CD4-positive, alpha-beta T cell (primary cell): ENCODE data around the gene MTMR2. TPM values are rescaled to one million over a fixed set of nuclear protein-coding genes. Genes with fewer than 3 reads are reported as not detected.

ENCODE experiments used
- ATAC-seq: fragments of 200-7000 bp; cut with Tn5 transposase; one replicate; pipeline ENCODE4 v1.10.0; 2022; ENCODE audit warnings: mild to moderate bottlenecking; ENCODE audit not compliant: poor library complexity
- CTCF ChIA-PET: fragments of 350-600 bp; sonication (Branson Sonifier 250); formaldehyde crosslinking; loops from one replicate; lab custom pipeline; 2021; ENCODE audit warnings: antibody characterized with exemption, inconsistent platforms; lab: Charles Lee
- POLR2A ChIA-PET: fragments of 350-600 bp; sonication (Branson Sonifier 250); formaldehyde crosslinking; loops from one replicate; lab custom pipeline; 2021; ENCODE audit warnings: antibody characterized with exemption, inconsistent platforms; lab: Charles Lee
- DNase-seq, 14 experiments: peaks; one replicate each; pipeline ENCODE4 v3.0.0-alpha.2; 2013 to 2020; ENCODE audit warnings: mixed read lengths in 2 of 14
- H3K27ac ChIP-seq, 2 donors: one replicate each; pipeline versions ENCODE4 v1.5.1 to v1.7.0; 2013; ENCODE audit warnings: low read length in 2 of 2, low read depth in 1 of 2, mild to moderate bottlenecking in 1 of 2
- H3K27me3 ChIP-seq, 2 experiments: 1 replicate in 1 of 2; 2 replicates in 1 of 2; pipeline versions ENCODE4 v1.6.1 to v1.7.0; 2013; ENCODE audit warnings: low read length in 2 of 2, control low read depth in 1 of 2, mild to moderate bottlenecking in 1 of 2, moderate library complexity in 1 of 2; ENCODE audit not compliant: insufficient read depth in 2 of 2, control insufficient read depth in 1 of 2
- H3K36me3 ChIP-seq: one replicate; pipeline ENCODE4 v1.6.1; 2013; ENCODE audit warnings: low read length, control low read depth; ENCODE audit not compliant: insufficient read depth
- H3K4me1 ChIP-seq: one replicate; pipeline ENCODE4 v1.6.1; 2013; ENCODE audit warnings: low read length, control low read depth; ENCODE audit not compliant: insufficient read depth
- H3K4me3 ChIP-seq: one replicate; pipeline ENCODE4 v1.5.1; 2013; ENCODE audit warnings: mild to moderate bottlenecking, low read length, moderate library complexity
- H3K9me3 ChIP-seq, 2 experiments: 1 replicate in 1 of 2; 2 replicates in 1 of 2; pipeline versions ENCODE4 v1.6.1 to v1.7.0; 2013; ENCODE audit warnings: low read length in 2 of 2, mild to moderate bottlenecking in 2 of 2, control low read depth in 1 of 2, moderate library complexity in 1 of 2; ENCODE audit not compliant: control insufficient read depth in 1 of 2, insufficient read depth in 1 of 2
- H3K27ac Mint-ChIP-seq: one replicate; pipeline ENCODE4 v1.8.0; 2020; ENCODE audit warnings: mixed read lengths
- H3K27me3 Mint-ChIP-seq: one replicate; pipeline ENCODE4 v1.8.0; 2021; ENCODE audit warnings: mixed read lengths
- H3K36me3 Mint-ChIP-seq: one replicate; pipeline ENCODE4 v1.8.0; 2021; ENCODE audit warnings: low read depth, mixed read lengths
- H3K4me1 Mint-ChIP-seq: one replicate; pipeline ENCODE4 v1.8.0; 2021; ENCODE audit warnings: low read depth, mixed read lengths
- H3K4me3 Mint-ChIP-seq: one replicate; pipeline ENCODE4 v1.8.0; 2020; ENCODE audit warnings: mild to moderate bottlenecking, mixed read lengths
- H3K9me3 Mint-ChIP-seq: one replicate; pipeline ENCODE4 v1.8.0; 2020; ENCODE audit warnings: mixed read lengths
- CTCF ChIP-seq: fragments of 200-600 bp; IDR thresholded peaks from one replicate; pipeline ENCODE4 v1.8.0; 2022; ENCODE audit warnings: antibody characterized with exemption, mild to moderate bottlenecking
- intact Hi-C, 2 experiments: fragments of 100-400 bp; cut with DNase I in 1 of 2; cut with micrococcal nuclease in 1 of 2; formaldehyde crosslinking; loops; one replicate each; pipeline versions ENCODE4 v1.15.1 to v1.9.0; 2023 to 2025; cut with DNase I, micrococcal nuclease
- total RNA-seq, 174 experiments: library from RNA in 2 of 174; stranded (reverse) in 2 of 174; gene quantifications; one replicate each; pipeline ENCODE4 v1.2.3 and lab custom pipeline; 2021 to 2026

MTMR2 gene
- total RNA-seq, 2 experiments from 2014 or later = 6.6 to 6.9 TPM

GRCh38 chr11:95904009-95904650 lies 19.8 kb downstream of the MTMR2 start:
- no peaks in the 10 kb centered on the region for H3K9me3 ChIP-seq
- H3K27me3 Mint-ChIP-seq = no peaks in the 10 kb centered on the region
- no peak for TF ChIP-seq CTCF
- H3K27ac ChIP-seq = no peak overlapping the region
- POLR2A ChIA-PET = no interaction called here
- H3K9me3 Mint-ChIP-seq = no peaks in the 10 kb centered on the region
- H3K27me3 ChIP-seq = no peaks in the 10 kb centered on the region
- no peak overlapping the region for H3K4me3 ChIP-seq
- intact Hi-C loops = no loop called here
- H3K4me3 Mint-ChIP-seq = no peak overlapping the region
- H3K4me1 Mint-ChIP-seq = peaks cover 7% of the 10 kb centered on the region
- H3K4me1 ChIP-seq = no peaks in the 10 kb centered on the region
- no peak overlapping the region for H3K27ac Mint-ChIP-seq
- no peaks in the 10 kb centered on the region for H3K36me3 Mint-ChIP-seq
- ATAC-seq (no peak), DNase-seq (no peak)
- CTCF ChIA-PET = no interaction called here
- H3K36me3 ChIP-seq = no peaks in the 10 kb centered on the region

DNA sequence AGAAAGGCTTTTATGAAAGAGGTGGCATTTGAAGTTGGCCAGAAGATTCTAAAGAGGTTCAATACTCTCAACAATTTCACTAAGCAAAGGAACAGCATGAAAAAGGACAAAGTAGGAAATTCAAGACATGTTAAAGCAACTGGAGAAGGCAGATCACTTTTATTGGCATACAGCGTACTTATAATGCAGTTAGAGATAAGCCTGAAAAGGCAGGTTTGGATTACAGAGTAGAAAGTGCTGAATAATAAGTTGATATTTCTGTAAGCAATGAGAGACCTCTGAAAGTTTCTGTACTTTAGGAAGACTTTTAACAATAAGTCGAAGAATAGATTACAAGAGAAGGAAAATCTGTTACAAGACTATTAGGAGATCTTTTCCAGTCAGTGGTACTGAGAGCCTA lies 25.1 kb downstream of the MTMR2 start:
- no peaks in the 10 kb centered on the region for H3K9me3 ChIP-seq
- Mint-ChIP-seq H3K27ac (no peak overlapping the region), H3K9me3 (no peaks in the 10 kb centered on the region), H3K36me3 (no peaks in the 10 kb centered on the region), H3K4me3 (no peak overlapping the region), H3K4me1 (no peaks in the 10 kb centered on the region), H3K27me3 (no peaks in the 10 kb centered on the region)
- ATAC-seq = no peak
- no peak overlapping the region for H3K27ac ChIP-seq
- H3K4me3 ChIP-seq = no peak overlapping the region
- TF ChIP-seq CTCF = no peak
- POLR2A ChIA-PET = no interaction called here
- CTCF ChIA-PET = no interaction called here
- intact Hi-C loops = no loop called here
- no peak for DNase-seq
- H3K36me3 ChIP-seq = no peaks in the 10 kb centered on the region
- H3K4me1 ChIP-seq = no peaks in the 10 kb centered on the region
- no peaks in the 10 kb centered on the region for H3K27me3 ChIP-seq

DNA sequence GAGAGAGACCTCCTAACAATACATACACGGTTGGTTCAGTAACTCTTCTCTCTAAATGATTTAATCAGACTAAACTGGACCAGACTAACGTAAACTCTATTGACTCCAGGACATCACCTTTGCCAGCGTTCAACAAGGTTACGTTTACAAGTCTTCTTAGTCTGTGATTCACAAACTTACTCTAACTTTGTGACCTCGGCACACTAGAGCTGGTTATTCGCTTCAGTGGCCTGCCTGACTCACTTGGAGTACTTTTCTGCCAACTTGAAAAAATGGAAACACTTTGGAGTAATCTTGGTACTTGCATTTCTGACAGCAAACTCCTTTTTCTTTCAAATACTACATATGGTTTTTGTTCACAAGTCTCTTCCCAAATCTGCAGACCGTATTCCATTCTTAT lies 26.2 kb downstream of the MTMR2 start:
- no peak for TF ChIP-seq CTCF
- H3K27ac ChIP-seq = no peak overlapping the region
- DNase-seq (no peak), ATAC-seq (no peak)
- no peaks in the 10 kb centered on the region for H3K27me3 ChIP-seq
- H3K36me3 ChIP-seq = no peaks in the 10 kb centered on the region
- Mint-ChIP-seq H3K27me3 (no peaks in the 10 kb centered on the region), H3K27ac (no peak overlapping the region), H3K9me3 (no peaks in the 10 kb centered on the region), H3K4me3 (no peak overlapping the region), H3K36me3 (no peaks in the 10 kb centered on the region), H3K4me1 (no peaks in the 10 kb centered on the region)
- no peaks in the 10 kb centered on the region for H3K9me3 ChIP-seq
- CTCF ChIA-PET = no interaction called here
- POLR2A ChIA-PET = no interaction called here
- no peaks in the 10 kb centered on the region for H3K4me1 ChIP-seq
- H3K4me3 ChIP-seq = no peak overlapping the region
- intact Hi-C loops = no loop called here
